Measurements from ENCODE around the gene SLC44A5. TPM values are rescaled to one million over a fixed set of nuclear protein-coding genes. Genes with fewer than 3 reads are reported as not detected.
A peak's percentile ranks its signal among the peaks of the same experiment; 100 is the strongest.

SLC44A5 gene
- total and polyA plus RNA-seq, 5 donors from 2014 or later, result 1.3 to 2.3 (median 1.5) TPM; not detected in 1

DNA sequence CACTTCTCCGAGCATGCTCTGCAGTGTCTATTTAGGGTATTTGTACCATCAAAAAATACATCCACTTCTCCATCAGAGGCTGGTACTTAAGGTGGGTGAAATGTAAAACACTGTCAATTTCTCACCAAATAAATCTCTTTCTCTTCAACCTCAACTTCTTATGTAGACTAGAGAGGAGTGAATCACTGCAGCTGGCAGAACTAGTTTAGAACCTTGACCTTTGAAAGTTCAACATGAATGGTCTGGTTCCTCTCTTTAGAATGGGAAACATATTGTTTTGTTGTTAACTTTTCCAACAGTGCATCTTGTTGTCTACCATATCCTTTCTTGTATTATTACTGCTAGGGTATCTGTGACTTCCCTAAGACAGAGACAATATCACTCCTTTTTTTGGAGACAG is 20.1 kb upstream of the SLC44A5 start:
- H3K4me3 Mint-ChIP-seq, result no peak overlapping the region
- Histone ChIP-seq H3K27me3 (ENCODE audit: control insufficient read depth, insufficient read depth, low read length) (no peaks in the 10 kb centered on the region), H3K9me3 (ENCODE audit: control insufficient read depth in 2 of 2, low read length in 2 of 2) (no peaks in the 10 kb centered on the region), H3K27ac (ENCODE audit: insufficient read depth, low read length, poor library complexity, severe bottlenecking) (no peak overlapping the region), H3K4me3 (ENCODE audit: low read depth, low read length) (no peak overlapping the region), H3K4me1 (ENCODE audit: control insufficient read depth, insufficient read depth, low read length, poor library complexity, severe bottlenecking) (no peaks in the 10 kb centered on the region), H3K36me3 (ENCODE audit: control insufficient read depth, insufficient read depth, low read length) (no peaks in the 10 kb centered on the region)
- H3K27me3 Mint-ChIP-seq, result peaks cover 5% of the 10 kb centered on the region
- no peak for DNase-seq
- H3K36me3 Mint-ChIP-seq, result no peaks in the 10 kb centered on the region
- ATAC-seq (ENCODE audit: low read depth in 2 of 2), result no peak
- peaks cover 0 to 2% (median 0%) of the 10 kb centered on the region in 7 donors for H3K9me3 Mint-ChIP-seq
- no peaks in the 10 kb centered on the region for H3K4me1 Mint-ChIP-seq
- no peak overlapping the region for H3K27ac Mint-ChIP-seq

GRCh38 chr1:75630004-75630594 is 19.2 kb upstream of the SLC44A5 start:
- Histone ChIP-seq H3K9me3 (ENCODE audit: control insufficient read depth in 2 of 2, low read length in 2 of 2) (no peaks in the 10 kb centered on the region), H3K36me3 (ENCODE audit: control insufficient read depth, insufficient read depth, low read length) (no peaks in the 10 kb centered on the region), H3K27me3 (ENCODE audit: control insufficient read depth, insufficient read depth, low read length) (no peaks in the 10 kb centered on the region), H3K4me1 (ENCODE audit: control insufficient read depth, insufficient read depth, low read length, poor library complexity, severe bottlenecking) (no peaks in the 10 kb centered on the region), H3K27ac (ENCODE audit: insufficient read depth, low read length, poor library complexity, severe bottlenecking) (no peak overlapping the region), H3K4me3 (ENCODE audit: low read depth, low read length) (no peak overlapping the region)
- Mint-ChIP-seq H3K27ac (no peak overlapping the region), H3K27me3 (peaks cover 5% of the 10 kb centered on the region), H3K36me3 (no peaks in the 10 kb centered on the region), H3K9me3 (peaks cover 0 to 2% (median 0%) of the 10 kb centered on the region in 7 donors), H3K4me3 (no peak overlapping the region), H3K4me1 (no peaks in the 10 kb centered on the region)
- DNase-seq (no peak), ATAC-seq (ENCODE audit: low read depth in 2 of 2) (no peak)

- no peaks in the 10 kb centered on the region for H3K36me3 Mint-ChIP-seq
- H3K4me3 Mint-ChIP-seq, result no peak overlapping the region
- Histone ChIP-seq H3K4me3 (ENCODE audit: low read depth, low read length) (no peak overlapping the region), H3K36me3 (ENCODE audit: control insufficient read depth, insufficient read depth, low read length) (no peaks in the 10 kb centered on the region), H3K4me1 (ENCODE audit: control insufficient read depth, insufficient read depth, low read length, poor library complexity, severe bottlenecking) (no peaks in the 10 kb centered on the region), H3K27me3 (ENCODE audit: control insufficient read depth, insufficient read depth, low read length) (no peaks in the 10 kb centered on the region), H3K9me3 (ENCODE audit: control insufficient read depth in 2 of 2, low read length in 2 of 2) (no peaks in the 10 kb centered on the region), H3K27ac (ENCODE audit: insufficient read depth, low read length, poor library complexity, severe bottlenecking) (no peak overlapping the region)
- H3K27me3 Mint-ChIP-seq, result peaks cover 5% of the 10 kb centered on the region
- DNase-seq, result no peak
- H3K4me1 Mint-ChIP-seq, result no peaks in the 10 kb centered on the region
- peaks cover 0 to 5% (median 1%) of the 10 kb centered on the region in 7 donors for H3K9me3 Mint-ChIP-seq
- no peak for ATAC-seq (ENCODE audit: low read depth in 2 of 2)
- H3K27ac Mint-ChIP-seq, result no peak overlapping the region
Observed at GRCh38 chr1:75625795-75626194, 14.9 kb upstream of the SLC44A5 start.

- Histone ChIP-seq H3K4me1 (ENCODE audit: control insufficient read depth, insufficient read depth, low read length, poor library complexity, severe bottlenecking) (peaks cover 4% of the 10 kb centered on the region), H3K36me3 (ENCODE audit: control insufficient read depth, insufficient read depth, low read length) (no peaks in the 10 kb centered on the region), H3K27ac (ENCODE audit: insufficient read depth, low read length, poor library complexity, severe bottlenecking) (no peak overlapping the region), H3K9me3 (ENCODE audit: control insufficient read depth in 2 of 2, low read length in 2 of 2) (no peaks in the 10 kb centered on the region), H3K4me3 (ENCODE audit: low read depth, low read length) (no peak overlapping the region), H3K27me3 (ENCODE audit: control insufficient read depth, insufficient read depth, low read length) (peaks cover 15% of the 10 kb centered on the region)
- Mint-ChIP-seq H3K36me3 (no peaks in the 10 kb centered on the region), H3K4me3 (no peak overlapping the region), H3K27me3 (peaks cover 42% of the 10 kb centered on the region), H3K4me1 (peaks cover 0 to 20% (median 11%) of the 10 kb centered on the region in 4 donors), H3K27ac (no peak overlapping the region), H3K9me3 (peaks cover 0 to 6% (median 0%) of the 10 kb centered on the region in 7 donors)
- no peak for DNase-seq
- ATAC-seq (ENCODE audit: low read depth in 2 of 2), result no peak
Observed at GRCh38 chr1:75618382-75618781, 7.5 kb upstream of the SLC44A5 start.

GRCh38 chr1:75616436-75617433 is 5.8 kb upstream of the SLC44A5 start:
- H3K36me3 ChIP-seq (ENCODE audit: control insufficient read depth, insufficient read depth, low read length), result no peaks in the 10 kb centered on the region
- H3K27ac ChIP-seq (ENCODE audit: insufficient read depth, low read length, poor library complexity, severe bottlenecking), result no peak overlapping the region
- H3K9me3 ChIP-seq (ENCODE audit: control insufficient read depth in 2 of 2, low read length in 2 of 2), result no peaks in the 10 kb centered on the region
- DNase-seq, result no peak
- Mint-ChIP-seq H3K27ac (no peak overlapping the region), H3K27me3 (peaks cover 54% of the 10 kb centered on the region), H3K9me3 (peaks cover 0 to 6% (median 0%) of the 10 kb centered on the region in 7 donors), H3K4me1 (peaks cover 0 to 20% (median 11%) of the 10 kb centered on the region in 4 donors), H3K36me3 (no peaks in the 10 kb centered on the region), H3K4me3 (peak overlapping the region in 3 of 4 donors; percentile 49 to 80 (median 66))
- ATAC-seq (ENCODE audit: low read depth in 2 of 2), result no peak
- peaks cover 24% of the 10 kb centered on the region for H3K27me3 ChIP-seq (ENCODE audit: control insufficient read depth, insufficient read depth, low read length)
- H3K4me1 ChIP-seq (ENCODE audit: control insufficient read depth, insufficient read depth, low read length, poor library complexity, severe bottlenecking), result peaks cover 4% of the 10 kb centered on the region
- no peak overlapping the region for H3K4me3 ChIP-seq (ENCODE audit: low read depth, low read length)

DNA sequence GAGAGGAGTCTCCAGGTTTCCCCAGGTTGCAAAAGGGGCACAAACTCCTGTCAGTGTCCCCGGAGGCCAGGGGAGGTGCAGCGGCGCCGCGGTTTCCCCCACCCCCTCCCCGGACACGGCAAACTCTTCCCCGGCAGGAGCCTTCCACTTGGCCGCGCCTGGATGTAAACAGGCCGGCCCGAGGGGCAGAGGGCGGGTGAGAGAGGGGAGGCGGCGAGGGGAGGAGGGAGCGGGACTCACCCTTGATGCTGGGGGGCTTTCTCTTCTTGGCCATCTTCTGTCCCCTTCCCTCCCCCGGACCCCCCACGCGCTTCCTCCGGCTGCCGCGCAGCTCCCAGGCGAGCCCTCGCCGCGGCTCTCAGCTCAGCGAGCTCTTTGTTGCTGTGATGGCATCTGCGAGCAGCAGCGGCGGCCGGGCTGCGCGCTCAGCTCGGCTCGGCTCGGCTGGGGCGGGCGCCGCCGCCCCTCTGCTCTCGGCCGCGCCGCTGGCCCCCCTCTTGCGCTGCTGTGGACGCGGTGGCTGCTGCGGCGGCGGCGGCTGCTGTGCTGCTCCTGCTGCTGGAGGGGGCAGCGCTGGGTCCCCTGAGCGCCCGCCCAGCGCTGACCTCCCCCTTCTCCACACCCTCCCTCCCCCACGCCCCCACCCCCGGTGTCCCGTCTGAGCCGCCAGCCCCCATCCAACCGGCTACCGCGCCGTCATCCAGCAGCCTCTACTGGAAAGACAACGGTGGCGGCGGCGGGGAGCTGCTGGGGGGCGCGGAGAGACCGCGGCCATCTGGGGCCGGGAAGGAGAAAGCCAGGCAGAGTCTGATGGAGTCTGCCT is 4.9 kb upstream of the SLC44A5 start:
- peaks cover 24% of the 10 kb centered on the region for H3K27me3 ChIP-seq (ENCODE audit: control insufficient read depth, insufficient read depth, low read length)
- H3K4me3 ChIP-seq (ENCODE audit: low read depth, low read length), result no peak overlapping the region
- H3K4me3 Mint-ChIP-seq, result peak overlapping the region in 1 of 4 donors; percentile 76
- H3K4me1 Mint-ChIP-seq, result peaks cover 0 to 20% (median 11%) of the 10 kb centered on the region in 4 donors
- H3K27ac Mint-ChIP-seq, result no peak overlapping the region
- H3K4me1 ChIP-seq (ENCODE audit: control insufficient read depth, insufficient read depth, low read length, poor library complexity, severe bottlenecking), result peaks cover 4% of the 10 kb centered on the region
- no peaks in the 10 kb centered on the region for H3K36me3 Mint-ChIP-seq
- ATAC-seq (ENCODE audit: low read depth in 2 of 2), result peak; percentile 14 to 25
- no peaks in the 10 kb centered on the region for H3K36me3 ChIP-seq (ENCODE audit: control insufficient read depth, insufficient read depth, low read length)
- H3K9me3 ChIP-seq (ENCODE audit: control insufficient read depth in 2 of 2, low read length in 2 of 2), result no peaks in the 10 kb centered on the region
- H3K27ac ChIP-seq (ENCODE audit: insufficient read depth, low read length, poor library complexity, severe bottlenecking), result no peak overlapping the region
- H3K27me3 Mint-ChIP-seq, result peaks cover 58% of the 10 kb centered on the region
- H3K9me3 Mint-ChIP-seq, result peaks cover 0 to 6% (median 0%) of the 10 kb centered on the region in 7 donors
- DNase-seq, result peak in 1 of 3 donors; percentile 2

DNA sequence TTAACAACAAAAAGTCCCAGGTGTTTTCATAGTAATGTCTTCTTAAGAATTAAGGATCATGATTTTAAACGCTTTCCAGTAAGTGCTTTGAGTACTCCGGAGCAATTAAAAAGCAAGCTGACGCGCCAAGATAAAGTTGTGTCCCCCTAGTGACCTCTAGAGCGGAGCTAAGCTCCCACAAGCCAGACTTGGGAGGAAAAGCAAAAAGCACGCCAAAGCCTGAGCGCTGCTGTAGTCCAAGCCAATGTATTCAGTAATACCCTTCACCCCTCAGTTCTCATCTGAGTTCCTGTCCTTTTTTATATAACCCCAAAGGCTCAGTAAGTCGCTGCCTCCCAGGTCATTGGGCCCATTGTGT is 3.5 kb upstream of the SLC44A5 start:
- Mint-ChIP-seq H3K4me1 (peaks cover 0 to 20% (median 11%) of the 10 kb centered on the region in 4 donors), H3K4me3 (peak overlapping the region in 2 of 4 donors; percentile 65 to 76), H3K27me3 (peaks cover 62% of the 10 kb centered on the region), H3K9me3 (peaks cover 0 to 6% (median 0%) of the 10 kb centered on the region in 7 donors), H3K27ac (no peak overlapping the region), H3K36me3 (no peaks in the 10 kb centered on the region)
- H3K9me3 ChIP-seq (ENCODE audit: control insufficient read depth in 2 of 2, low read length in 2 of 2), result no peaks in the 10 kb centered on the region
- no peak for DNase-seq
- no peak overlapping the region for H3K4me3 ChIP-seq (ENCODE audit: low read depth, low read length)
- no peak for ATAC-seq (ENCODE audit: low read depth in 2 of 2)
- H3K27ac ChIP-seq (ENCODE audit: insufficient read depth, low read length, poor library complexity, severe bottlenecking), result no peak overlapping the region
- no peaks in the 10 kb centered on the region for H3K36me3 ChIP-seq (ENCODE audit: control insufficient read depth, insufficient read depth, low read length)
- H3K4me1 ChIP-seq (ENCODE audit: control insufficient read depth, insufficient read depth, low read length, poor library complexity, severe bottlenecking), result peaks cover 4% of the 10 kb centered on the region
- H3K27me3 ChIP-seq (ENCODE audit: control insufficient read depth, insufficient read depth, low read length), result peaks cover 27% of the 10 kb centered on the region

Measured in CD4-positive, CD25-positive, alpha-beta regulatory T cell (primary cell).